Measurements from ENCODE around the gene PGRMC2. TPM values are rescaled to one million over a fixed set of nuclear protein-coding genes. Genes with fewer than 3 reads are reported as not detected.

The PGRMC2 gene
- total RNA-seq, 4 donors from 2014 or later = 50.1 to 89.7 (median 74.6) TPM

DNA sequence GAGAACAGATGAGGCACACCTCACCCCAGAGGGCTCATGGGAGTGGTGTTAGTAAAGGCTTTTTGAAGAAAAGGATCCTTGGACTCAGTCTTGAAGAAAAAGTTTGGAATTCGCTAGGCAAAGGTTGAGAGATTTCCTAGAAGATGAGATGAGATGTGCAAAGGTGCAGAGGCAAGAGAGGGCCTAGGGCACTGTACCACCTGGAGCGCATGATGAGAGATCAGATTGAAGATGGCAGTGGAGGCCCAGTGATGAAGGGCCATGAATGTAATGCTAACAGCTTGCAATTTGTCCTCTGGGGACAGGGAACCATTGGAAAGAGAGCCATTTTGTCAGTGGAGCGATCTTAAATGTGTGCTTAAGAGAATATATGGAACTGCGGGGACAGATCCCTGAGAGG lies 45.0 kb downstream of the PGRMC2 start:
- WGBS, 2 donors = 93 to 95% methylated on average over 4 of the region's 4 CpGs
- TF ChIP-seq, protein P1, sequence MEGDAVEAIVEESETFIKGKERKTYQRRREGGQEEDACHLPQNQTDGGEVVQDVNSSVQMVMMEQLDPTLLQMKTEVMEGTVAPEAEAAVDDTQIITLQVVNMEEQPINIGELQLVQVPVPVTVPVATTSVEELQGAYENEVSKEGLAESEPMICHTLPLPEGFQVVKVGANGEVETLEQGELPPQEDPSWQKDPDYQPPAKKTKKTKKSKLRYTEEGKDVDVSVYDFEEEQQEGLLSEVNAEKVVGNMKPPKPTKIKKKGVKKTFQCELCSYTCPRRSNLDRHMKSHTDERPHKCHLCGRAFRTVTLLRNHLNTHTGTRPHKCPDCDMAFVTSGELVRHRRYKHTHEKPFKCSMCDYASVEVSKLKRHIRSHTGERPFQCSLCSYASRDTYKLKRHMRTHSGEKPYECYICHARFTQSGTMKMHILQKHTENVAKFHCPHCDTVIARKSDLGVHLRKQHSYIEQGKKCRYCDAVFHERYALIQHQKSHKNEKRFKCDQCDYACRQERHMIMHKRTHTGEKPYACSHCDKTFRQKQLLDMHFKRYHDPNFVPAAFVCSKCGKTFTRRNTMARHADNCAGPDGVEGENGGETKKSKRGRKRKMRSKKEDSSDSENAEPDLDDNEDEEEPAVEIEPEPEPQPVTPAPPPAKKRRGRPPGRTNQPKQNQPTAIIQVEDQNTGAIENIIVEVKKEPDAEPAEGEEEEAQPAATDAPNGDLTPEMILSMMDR (IDR thresholded peaks at IDR 0.05) = no peak
- no peak for TF ChIP-seq POLR2A (IDR thresholded peaks at IDR 0.05)
- intact Hi-C loops (cut with DNase I; ENCODE audit: low total_unique reads) = no loop called here
- no peak overlapping the region for H3K4me3 ChIP-seq (ENCODE audit: low read depth, poor library complexity, severe bottlenecking)
- no peak for DNase-seq (ENCODE audit: low spot score in 2 of 2)

DNA sequence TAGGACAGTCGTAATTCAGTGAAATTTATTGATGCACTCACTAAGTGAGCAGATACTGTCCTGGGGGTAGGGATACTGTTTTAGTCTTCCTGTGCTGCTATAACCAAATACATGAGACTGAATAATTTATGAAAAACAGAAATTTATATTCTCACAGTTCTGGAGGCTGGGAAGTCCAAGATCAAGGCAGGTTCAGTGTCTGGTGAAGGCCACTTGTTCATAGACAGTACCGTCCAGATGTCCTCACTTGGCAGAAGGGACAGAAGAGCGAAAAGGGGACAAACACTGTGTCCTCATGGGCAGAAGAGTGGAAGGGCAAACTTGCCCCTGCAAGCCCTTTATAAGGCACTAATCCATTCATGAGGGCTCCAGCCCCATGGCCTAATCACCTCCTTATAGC lies 45.6 kb downstream of the PGRMC2 start:
- no peak overlapping the region for H3K4me3 ChIP-seq (ENCODE audit: low read depth, poor library complexity, severe bottlenecking)
- 81 to 86% methylated on average over 3 of the region's 3 CpGs for WGBS, 2 donors
- TF ChIP-seq POLR2A (IDR thresholded peaks at IDR 0.05) = no peak
- TF ChIP-seq, protein P1 (IDR thresholded peaks at IDR 0.05) = no peak
- intact Hi-C loops (cut with DNase I; ENCODE audit: low total_unique reads) = no loop called here
- no peak for DNase-seq (ENCODE audit: low spot score in 2 of 2)

DNA sequence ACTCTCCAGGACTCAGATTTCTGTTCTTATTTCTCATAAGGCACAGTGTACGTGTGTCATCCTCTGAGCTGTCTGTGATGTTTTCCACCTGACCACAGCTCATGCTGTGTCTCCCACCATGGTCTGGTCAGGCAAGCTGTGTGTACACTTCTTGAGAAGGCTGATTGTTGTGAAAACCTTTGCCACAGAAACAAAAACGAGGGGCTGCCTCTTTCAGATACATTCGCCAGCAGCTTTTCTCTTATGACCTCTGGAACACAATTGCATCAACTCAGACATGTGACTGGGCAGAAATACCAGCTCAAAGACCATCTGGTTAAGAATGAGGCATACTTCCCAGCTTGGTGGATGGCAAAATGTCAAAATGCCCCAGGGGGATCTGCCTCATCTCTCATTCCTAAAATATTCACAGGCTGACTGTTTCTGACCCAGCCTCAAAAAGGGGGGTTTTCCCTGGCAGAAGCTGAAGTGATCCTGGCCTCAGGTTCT lies 46.1 kb downstream of the PGRMC2 start:
- intact Hi-C loops (cut with DNase I; ENCODE audit: low total_unique reads) = no loop called here
- WGBS, 2 donors = 36 to 50% methylated on average over 3 of the region's 3 CpGs
- no peak for TF ChIP-seq POLR2A (IDR thresholded peaks at IDR 0.05)
- TF ChIP-seq, protein P1 (IDR thresholded peaks at IDR 0.05) = no peak
- DNase-seq (ENCODE audit: low spot score in 2 of 2) = peak in 1 of 2 donors; percentile 31
- no peak overlapping the region for H3K4me3 ChIP-seq (ENCODE audit: low read depth, poor library complexity, severe bottlenecking)

DNA sequence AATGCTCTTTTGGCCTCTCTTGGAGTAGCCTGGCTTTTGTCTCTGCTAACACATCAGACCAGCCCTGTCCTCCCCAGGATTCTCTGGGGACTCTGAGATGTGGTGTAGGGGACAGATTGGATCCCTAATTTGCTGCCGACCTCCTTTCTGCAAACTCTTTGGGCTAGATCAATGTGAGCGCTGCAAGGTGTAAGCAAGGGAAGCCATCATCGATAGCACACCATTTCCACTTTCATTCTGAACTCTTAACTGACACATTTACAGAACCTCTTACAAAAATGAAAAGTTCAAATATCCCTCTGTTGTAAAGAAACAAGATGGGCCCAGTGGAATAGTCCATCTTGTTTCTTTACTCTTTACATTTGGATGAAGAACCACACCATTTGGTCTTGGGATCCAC lies 46.6 kb downstream of the PGRMC2 start:
- intact Hi-C loops (cut with DNase I; ENCODE audit: low total_unique reads) = no loop called here
- 97 to 99% methylated on average over 3 of the region's 3 CpGs for WGBS, 2 donors
- TF ChIP-seq, protein P1 (IDR thresholded peaks at IDR 0.05) = no peak
- TF ChIP-seq POLR2A (IDR thresholded peaks at IDR 0.05) = no peak
- H3K4me3 ChIP-seq (ENCODE audit: low read depth, poor library complexity, severe bottlenecking) = no peak overlapping the region
- no peak for DNase-seq (ENCODE audit: low spot score in 2 of 2)

DNA sequence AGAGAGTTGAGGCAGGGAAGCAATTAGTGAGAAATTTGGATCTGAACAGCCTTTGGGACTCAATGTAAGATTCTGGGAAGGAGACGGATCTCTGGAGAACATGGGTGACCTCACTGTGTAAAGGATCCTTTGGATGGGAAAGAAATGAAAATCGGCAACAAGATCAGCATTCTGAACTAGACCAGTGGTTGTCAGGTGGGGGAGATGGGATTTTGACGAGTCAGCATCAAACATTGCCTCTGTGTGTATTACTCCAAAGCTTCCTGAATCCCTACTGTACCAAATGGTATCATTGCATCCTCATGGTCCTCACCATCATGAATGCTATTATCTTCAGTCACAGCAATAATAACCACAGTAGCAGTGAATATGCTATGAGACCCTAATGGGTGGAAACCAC lies 52.8 kb downstream of the PGRMC2 start:
- H3K4me3 ChIP-seq (ENCODE audit: low read depth, poor library complexity, severe bottlenecking) = no peak overlapping the region
- intact Hi-C loops (cut with DNase I; ENCODE audit: low total_unique reads) = no loop called here

DNA sequence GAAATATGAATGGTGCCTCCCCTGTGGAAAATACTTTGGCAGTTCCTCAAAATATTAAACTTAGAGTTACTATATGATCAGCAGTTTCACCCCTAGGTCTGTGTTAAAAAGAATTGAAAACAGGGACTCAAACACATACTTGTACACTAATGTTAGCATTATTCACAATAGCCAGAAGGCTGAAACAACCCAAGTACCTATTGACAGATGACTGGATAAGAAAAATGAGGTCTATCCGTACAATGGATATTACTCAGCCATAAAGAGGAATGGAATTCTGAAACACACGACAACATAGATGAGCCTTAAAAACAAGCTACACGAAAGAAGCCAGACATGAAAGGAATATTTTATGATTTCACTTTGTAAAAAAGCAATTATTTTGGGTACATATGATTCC lies 54.9 kb downstream of the PGRMC2 start:
- 61 to 62% methylated on average over 3 of the region's 3 CpGs for WGBS, 2 donors
- no peak for TF ChIP-seq POLR2A (IDR thresholded peaks at IDR 0.05)
- TF ChIP-seq, protein P1 (IDR thresholded peaks at IDR 0.05) = no peak
- DNase-seq (ENCODE audit: low spot score in 2 of 2) = no peak
- no peak overlapping the region for H3K4me3 ChIP-seq (ENCODE audit: low read depth, poor library complexity, severe bottlenecking)
- intact Hi-C loops (cut with DNase I; ENCODE audit: low total_unique reads) = no loop called here

More for the DNA sequence above, 52.8 kb downstream of the PGRMC2 start:
- WGBS, 2 donors = 96 to 97% methylated on average over 3 of the region's 3 CpGs
- no peak for TF ChIP-seq POLR2A (IDR thresholded peaks at IDR 0.05)
- no peak for DNase-seq (ENCODE audit: low spot score in 2 of 2)
